Suppressor macrophage treated with lipopolysaccharide for 1 hour (primary cell): Measurements from ENCODE around the gene ZSCAN29.

ENCODE experiments used
- DNase-seq, 3 donors: peaks; one replicate each; pipeline ENCODE4 v3.0.0-alpha.2; 2020 to 2022

ZSCAN29 gene

GRCh38 chr15:43347114-43347513, 23.7 kb downstream of the ZSCAN29 start:
- DNase-seq = no peak

GRCh38 chr15:43346305-43346704, 24.5 kb downstream of the ZSCAN29 start:
- no peak for DNase-seq

- DNase-seq = no peak
These were observed 40.1 kb downstream of the ZSCAN29 start for GRCh38 chr15:43330780-43331087.

- DNase-seq = peak; percentile 93 to 95 (median 94)
These were observed 40.7 kb downstream of the ZSCAN29 start, which contains the start of gene LCMT2 for GRCh38 chr15:43329960-43330779. Gene LCMT2 (minus strand): TSS chr15:43330573. CDS start chr15:43330489, 84 bp downstream.

- no peak for DNase-seq
These were observed 41.5 kb downstream of the ZSCAN29 start for GRCh38 chr15:43329217-43329959.

- no peak for DNase-seq
These were observed 45.7 kb downstream of the ZSCAN29 start for GRCh38 chr15:43325039-43325684.

- DNase-seq = no peak
These were observed 51.7 kb downstream of the ZSCAN29 start for GRCh38 chr15:43318990-43319771.

- DNase-seq = no peak
These were observed 53.2 kb downstream of the ZSCAN29 start for GRCh38 chr15:43317566-43318184.

- no peak for DNase-seq
These were observed 53.9 kb downstream of the ZSCAN29 start for GRCh38 chr15:43316971-43317346.

- DNase-seq = no peak
These were observed 54.5 kb downstream of the ZSCAN29 start for GRCh38 chr15:43316016-43316970.

GRCh38 chr15:43314171-43314570, 56.7 kb downstream of the ZSCAN29 start:
- no peak for DNase-seq

- DNase-seq = no peak
These were observed 58.5 kb downstream of the ZSCAN29 start for GRCh38 chr15:43312378-43312777.
